Large intestine (tissue), 3 donors: ENCODE results near the gene ZMYND8. TPM values are rescaled to one million over a fixed set of nuclear protein-coding genes. Genes with fewer than 3 reads are reported as not detected.
"Not testable (repeated sequence)": the region's sequence is repeated elsewhere in the genome, so short reads cannot be mapped to it uniquely, and the experiment has no call there.

Source experiments
- DNase-seq, 2 donors: peaks; one replicate each; pipeline versions ENCODE4 v3.0.0 to v3.0.0-alpha.2; 2013
- H3K27ac ChIP-seq: one replicate; pipeline ENCODE4 v1.5.1; 2013; ENCODE audit warnings: low read length
- H3K27me3 ChIP-seq: 2 replicates; pipeline ENCODE4 v1.6.1; 2013; ENCODE audit warnings: low read length; ENCODE audit not compliant: control insufficient read depth, insufficient read depth
- H3K36me3 ChIP-seq: 2 replicates; pipeline ENCODE4 v1.6.1; 2013; ENCODE audit warnings: low read length; ENCODE audit not compliant: control insufficient read depth, insufficient read depth
- H3K4me1 ChIP-seq: one replicate; pipeline ENCODE4 v1.6.1; 2013; ENCODE audit warnings: low read length; ENCODE audit not compliant: control insufficient read depth, insufficient read depth
- H3K4me3 ChIP-seq: one replicate; pipeline ENCODE4 v1.5.1; 2013; ENCODE audit warnings: low read length
- H3K9me3 ChIP-seq: one replicate; pipeline ENCODE4 v1.6.1; 2013; ENCODE audit warnings: mild to moderate bottlenecking, low read depth, low read length, moderate library complexity; ENCODE audit not compliant: control insufficient read depth
- WGBS: methylation state at CpG from one replicate; pipeline ENCODE4 v1.1.5; 2013; ENCODE audit warnings: low lambda C conversion rate; ENCODE audit not compliant: insufficient coverage; 5-methylcytosine and 5-hydroxymethylcytosine counted together
- polyA plus RNA-seq: library from polyadenylated mRNA; unstranded; fragments of 120-200 nt; gene quantifications from one replicate; pipeline ENCODE4 v1.2.1, GENCODE V29; 2013

Gene ZMYND8
- polyA plus RNA-seq, 1 donor: 25.5 TPM

DNA sequence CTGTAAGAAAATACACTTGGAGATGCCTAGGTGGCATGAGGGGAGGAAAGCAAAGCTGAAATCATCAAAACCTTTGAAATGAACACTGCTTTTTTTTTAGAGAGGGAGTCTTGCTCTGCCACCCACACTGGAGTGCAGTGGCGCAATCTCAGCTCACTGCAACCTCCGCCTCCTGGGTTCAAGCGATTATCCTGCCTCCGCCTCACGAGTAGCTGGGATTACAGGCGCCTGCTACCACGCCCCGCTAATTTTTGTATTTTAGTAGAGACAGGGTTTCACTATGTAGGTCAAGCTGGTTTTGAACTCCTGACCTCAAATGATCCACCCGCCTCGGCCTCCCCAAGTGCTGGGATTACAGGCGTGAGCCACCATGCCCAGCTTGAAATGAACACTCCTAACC, 111.3 kb downstream of the ZMYND8 start:
- DNase-seq: not testable (repeated sequence)

DNA sequence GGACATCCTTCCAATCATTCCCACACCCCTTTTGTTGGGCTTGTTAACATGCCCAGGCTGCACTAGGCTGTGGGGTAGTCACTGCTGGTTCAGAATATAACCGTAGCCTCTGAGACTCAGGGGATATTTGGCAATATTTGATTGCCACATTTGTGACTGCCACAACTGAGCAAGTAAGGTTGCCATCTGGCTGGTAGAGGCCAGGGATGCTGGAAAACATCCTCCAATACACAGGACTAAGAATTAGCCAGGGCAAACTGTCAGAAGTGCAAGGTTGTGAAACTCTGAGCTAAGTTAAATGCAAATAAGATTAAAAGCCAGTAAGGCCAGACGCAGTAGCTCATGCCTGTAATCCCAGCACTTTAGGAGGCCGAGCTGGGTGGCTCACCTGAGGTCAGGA, 112.0 kb downstream of the ZMYND8 start:
- no CpG with 5 or more reads among the region's 3 CpGs for WGBS
- no peak for DNase-seq

More for the DNA sequence above, 111.3 kb downstream of the ZMYND8 start:
- H3K4me1 ChIP-seq, H3K4me3 ChIP-seq, H3K27ac ChIP-seq, H3K9me3 ChIP-seq, H3K27me3 ChIP-seq: not testable (repeated sequence)
- peaks cover 69% of the 10 kb centered on the region for H3K36me3 ChIP-seq
- WGBS: no CpG with 5 or more reads among the region's 11 CpGs

DNA sequence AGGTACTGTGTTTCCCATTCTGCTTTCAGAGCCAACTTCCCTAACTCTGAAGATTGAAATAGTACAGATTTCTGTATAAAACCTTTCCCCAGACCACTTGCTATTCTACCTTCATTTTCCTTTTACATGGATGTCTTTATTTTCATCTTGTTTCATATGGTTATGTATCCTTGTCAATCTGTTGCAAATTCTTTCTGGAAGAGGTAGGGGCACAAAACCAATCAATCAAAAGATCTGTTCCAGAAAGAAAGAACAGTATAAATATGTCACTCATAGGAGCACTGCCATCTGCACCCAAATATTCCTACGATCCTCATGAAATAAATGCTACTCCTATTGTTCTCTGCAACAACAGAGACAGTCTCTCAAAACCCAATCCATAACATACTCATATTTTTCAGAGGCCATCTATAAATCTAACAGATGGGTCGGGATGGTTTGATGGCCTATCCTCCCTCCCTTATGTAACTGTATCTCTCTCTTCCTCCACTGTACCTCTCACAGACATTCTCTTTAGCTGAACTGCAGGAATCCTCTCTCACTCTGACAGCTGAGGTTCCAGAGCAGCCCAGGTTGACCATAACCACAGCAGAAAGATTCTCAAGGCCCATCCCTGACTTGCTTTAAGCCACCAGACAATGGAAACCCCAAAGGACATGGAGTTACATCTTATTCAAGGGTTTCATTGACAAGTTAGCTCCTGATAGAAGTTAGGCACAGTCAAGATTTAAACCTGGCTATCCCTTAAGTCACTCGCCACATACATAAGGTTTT, 112.8 kb downstream of the ZMYND8 start:
- peaks cover 67% of the 10 kb centered on the region for H3K36me3 ChIP-seq
- 100% methylated on average over 2 of the region's 3 CpGs for WGBS

More for the DNA sequence above, 112.0 kb downstream of the ZMYND8 start:
- Histone ChIP-seq H3K36me3 (peaks cover 67% of the 10 kb centered on the region), H3K4me1 (peaks cover 3% of the 10 kb centered on the region), H3K9me3 (no peaks in the 10 kb centered on the region), H3K4me3 (no peak overlapping the region), H3K27me3 (no peaks in the 10 kb centered on the region), H3K27ac (no peak overlapping the region)

DNA sequence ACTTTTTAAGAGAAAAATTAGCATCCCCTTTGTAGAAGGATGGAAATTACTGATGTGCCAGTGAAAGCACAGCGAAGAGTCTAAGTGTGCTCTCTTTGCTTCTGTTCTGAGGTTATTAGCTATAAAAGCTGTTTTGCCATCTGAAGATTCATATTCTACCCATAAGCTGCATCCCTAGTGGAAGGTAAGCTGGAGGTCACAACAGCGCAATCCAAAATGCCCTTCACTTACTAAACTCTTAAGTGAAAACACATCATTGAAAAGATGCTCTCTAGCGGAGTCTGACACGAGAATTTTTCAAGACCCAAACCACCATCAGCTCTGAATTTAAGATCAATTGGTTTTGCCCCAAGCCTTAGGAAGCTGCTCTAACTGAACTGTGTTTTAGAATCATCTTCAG, 113.5 kb downstream of the ZMYND8 start:
- peaks cover 3% of the 10 kb centered on the region for H3K4me1 ChIP-seq
- no peaks in the 10 kb centered on the region for H3K9me3 ChIP-seq
- DNase-seq: no peak
- H3K4me3 ChIP-seq: no peak overlapping the region
- WGBS: no CpG with 5 or more reads among the region's 4 CpGs
- H3K27me3 ChIP-seq: no peaks in the 10 kb centered on the region
- peaks cover 65% of the 10 kb centered on the region for H3K36me3 ChIP-seq
- no peak overlapping the region for H3K27ac ChIP-seq

More for the DNA sequence above, 112.8 kb downstream of the ZMYND8 start:
- Histone ChIP-seq H3K4me1 (peaks cover 3% of the 10 kb centered on the region), H3K9me3 (no peaks in the 10 kb centered on the region), H3K27ac (no peak overlapping the region), H3K27me3 (no peaks in the 10 kb centered on the region), H3K4me3 (no peak overlapping the region)
- no peak for DNase-seq

DNA sequence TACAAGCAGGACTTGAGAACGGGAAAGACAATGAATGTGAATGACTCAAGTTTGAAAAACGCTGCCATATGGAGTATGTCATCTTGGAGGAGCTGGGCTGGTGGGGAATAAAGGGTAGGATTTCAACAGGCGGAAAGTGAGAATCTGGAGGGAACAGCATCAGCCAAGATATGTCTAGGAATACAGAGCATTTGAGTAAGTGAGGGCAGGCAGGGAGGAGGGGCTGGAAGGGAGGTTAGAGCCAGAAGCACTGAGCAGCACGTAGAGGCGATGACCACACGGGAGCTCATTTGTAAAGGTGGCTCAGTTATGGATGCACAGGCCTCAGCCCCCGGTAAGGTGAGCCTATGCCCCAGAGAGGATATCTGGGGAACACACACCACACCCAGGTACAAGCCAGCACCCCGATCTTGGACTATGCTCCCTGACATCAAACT, 115.1 kb downstream of the ZMYND8 start:
- no peaks in the 10 kb centered on the region for H3K9me3 ChIP-seq
- H3K4me3 ChIP-seq: no peak overlapping the region
- peaks cover 3% of the 10 kb centered on the region for H3K4me1 ChIP-seq
- 17% methylated on average over 1 of the region's 8 CpGs for WGBS
- peak overlapping the region; percentile 23 for H3K27ac ChIP-seq
- peaks cover 65% of the 10 kb centered on the region for H3K36me3 ChIP-seq
- DNase-seq: peak; percentile 25 to 37
- H3K27me3 ChIP-seq: no peaks in the 10 kb centered on the region

DNA sequence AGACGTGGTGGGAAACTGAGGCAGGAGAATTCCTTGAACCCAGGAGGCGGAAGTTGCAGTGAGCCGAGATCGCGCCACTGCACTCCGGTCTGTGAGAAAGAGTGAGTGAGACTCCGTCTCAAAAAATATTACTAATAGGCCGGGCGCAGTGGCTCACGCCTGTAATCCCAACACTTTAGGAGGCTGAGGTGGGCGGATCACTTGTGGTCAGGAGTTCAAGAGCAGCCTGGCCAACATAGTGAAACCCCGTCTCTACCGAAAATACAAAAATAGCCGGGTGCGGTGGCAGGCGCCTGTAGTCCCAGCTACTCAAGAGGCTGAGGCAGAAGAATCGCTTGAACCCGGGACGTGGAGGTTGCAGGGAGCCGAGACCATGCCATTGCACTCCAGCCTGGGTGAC, 116.4 kb downstream of the ZMYND8 start:
- 100% methylated on average over 1 of the region's 20 CpGs for WGBS
- DNase-seq, H3K27ac ChIP-seq, H3K9me3 ChIP-seq, H3K27me3 ChIP-seq, H3K4me3 ChIP-seq, H3K4me1 ChIP-seq: not testable (repeated sequence)
- H3K36me3 ChIP-seq: peaks cover 65% of the 10 kb centered on the region

DNA sequence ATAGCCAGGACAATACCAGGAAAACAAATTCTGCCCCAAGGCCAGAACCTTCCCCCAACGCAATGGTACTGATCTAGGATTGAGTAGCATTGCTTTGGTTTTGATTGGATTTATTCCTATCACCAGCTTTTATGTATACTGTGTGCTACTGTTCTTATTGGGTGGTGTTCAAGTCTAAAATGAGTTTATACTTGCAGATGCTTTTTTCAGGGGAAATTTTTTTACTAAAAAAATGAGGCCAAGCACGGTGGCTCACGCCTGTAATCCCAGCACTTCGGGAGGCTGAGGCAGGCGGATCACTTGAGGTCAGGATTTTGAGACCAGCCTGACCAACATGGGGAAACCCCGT, 116.8 kb downstream of the ZMYND8 start:
- WGBS: no CpG with 5 or more reads among the region's 6 CpGs
- Histone ChIP-seq H3K4me1 (peaks cover 3% of the 10 kb centered on the region), H3K27ac (no peak overlapping the region), H3K27me3 (no peaks in the 10 kb centered on the region), H3K9me3 (no peaks in the 10 kb centered on the region), H3K36me3 (peaks cover 64% of the 10 kb centered on the region), H3K4me3 (no peak overlapping the region)
- DNase-seq: no peak

DNA sequence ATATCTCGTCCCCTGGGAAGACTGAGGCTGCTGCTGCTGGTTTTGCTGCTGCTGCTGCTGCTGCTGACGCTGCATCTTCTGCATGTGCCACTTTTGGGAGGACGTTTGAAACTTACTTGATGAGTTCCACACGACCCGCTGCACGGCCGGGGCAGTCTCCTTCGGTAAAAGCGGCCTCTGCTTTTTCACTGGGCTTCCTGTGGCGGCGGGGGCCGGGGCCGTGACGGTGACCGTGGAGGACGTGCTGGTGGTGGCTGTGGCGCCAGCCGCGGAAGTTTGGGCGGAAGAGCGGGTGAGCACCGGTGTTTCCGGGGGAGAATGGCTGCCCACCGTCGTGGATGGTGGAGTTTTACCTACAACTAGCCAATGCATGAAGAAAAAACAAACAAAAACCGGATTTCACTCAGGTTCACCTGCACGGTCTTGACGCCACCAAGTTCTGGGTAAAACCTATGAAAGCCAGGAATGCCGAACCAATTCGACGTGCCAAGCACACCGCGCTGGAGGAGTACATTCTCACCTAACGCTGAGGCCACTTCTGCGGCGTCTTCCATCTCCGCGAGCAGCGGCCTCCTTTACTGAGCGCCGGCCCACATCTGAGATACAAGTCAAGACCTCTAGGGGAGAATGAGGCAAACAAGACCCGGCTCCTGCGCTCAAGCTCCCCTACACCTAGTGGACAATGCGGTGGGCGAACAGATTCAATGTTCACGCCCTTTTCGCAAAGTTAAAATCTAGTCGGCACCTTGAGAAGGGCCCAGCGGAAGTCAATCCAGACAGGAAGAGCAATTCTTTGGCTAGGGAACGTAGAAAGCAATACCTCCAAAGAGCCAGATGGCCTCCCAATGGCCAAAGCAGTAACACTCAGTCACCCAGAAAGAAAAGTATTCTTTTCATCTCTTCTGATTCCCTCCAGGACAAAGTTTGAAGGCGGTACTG, 117.5 kb downstream of the ZMYND8 start:
- Histone ChIP-seq H3K36me3 (peaks cover 63% of the 10 kb centered on the region), H3K4me3 (no peak overlapping the region), H3K27ac (no peak overlapping the region), H3K4me1 (peaks cover 3% of the 10 kb centered on the region), H3K9me3 (no peaks in the 10 kb centered on the region), H3K27me3 (no peaks in the 10 kb centered on the region)
- DNase-seq: no peak
- WGBS: no CpG with 5 or more reads among the region's 51 CpGs

DNA sequence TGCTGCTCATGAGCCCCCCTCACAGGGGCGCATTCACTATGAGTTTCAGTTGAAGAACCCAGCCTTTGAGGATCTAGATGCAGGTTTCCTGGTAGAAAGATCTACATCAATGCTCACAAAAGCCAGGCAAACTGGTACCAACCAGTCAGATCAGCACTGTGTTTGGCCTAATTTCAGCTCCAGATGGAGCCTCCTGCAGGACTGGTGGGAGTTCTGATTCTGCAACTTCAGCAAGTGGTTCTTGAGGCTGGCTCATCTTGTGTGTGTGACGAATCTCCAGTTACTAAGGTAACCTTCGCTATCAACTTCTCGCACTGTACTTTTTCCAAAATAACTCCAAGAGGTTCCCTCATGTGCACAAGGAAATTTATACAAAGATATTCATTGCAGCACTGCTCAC, 118.8 kb downstream of the ZMYND8 start:
- no peak overlapping the region for H3K27ac ChIP-seq
- H3K4me1 ChIP-seq: peaks cover 3% of the 10 kb centered on the region
- H3K9me3 ChIP-seq: no peaks in the 10 kb centered on the region
- WGBS: no CpG with 5 or more reads among the region's 4 CpGs
- H3K36me3 ChIP-seq: peaks cover 70% of the 10 kb centered on the region
- no peaks in the 10 kb centered on the region for H3K27me3 ChIP-seq
- no peak overlapping the region for H3K4me3 ChIP-seq
- DNase-seq: no peak

DNA sequence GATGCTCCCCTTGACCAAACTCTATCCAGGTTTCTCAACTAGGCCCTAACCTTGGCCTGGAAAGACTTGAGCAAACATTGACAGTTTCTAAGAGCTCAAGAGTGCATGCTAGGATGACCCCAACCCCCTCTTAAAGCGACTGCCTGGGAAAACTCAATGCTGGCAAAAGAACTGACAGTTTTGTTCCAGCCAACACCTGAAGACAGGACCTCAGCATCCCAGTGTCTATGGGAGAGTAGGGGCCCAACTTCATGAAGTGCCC, 119.9 kb downstream of the ZMYND8 start:
- DNase-seq: no peak

More for the DNA sequence above, 119.9 kb downstream of the ZMYND8 start:
- Histone ChIP-seq H3K36me3 (peaks cover 64% of the 10 kb centered on the region), H3K4me1 (peaks cover 2% of the 10 kb centered on the region), H3K27ac (no peak overlapping the region), H3K4me3 (no peak overlapping the region), H3K9me3 (no peaks in the 10 kb centered on the region), H3K27me3 (no peaks in the 10 kb centered on the region)
- WGBS: no CpG with 5 or more reads among the region's 1 CpG
